HG02981 (cell line): ENCODE data around the gene KPNB1.

ENCODE experiments used
- ATAC-seq: cut with Tn5 transposase; IDR thresholded peaks from one replicate; pipeline ENCODE4 v1.9.1; 2021; ENCODE audit warnings: mild to moderate bottlenecking, moderate library complexity; ENCODE audit not compliant: unreplicated experiment

KPNB1 gene

GRCh38 chr17:47728214-47728877 is 78.6 kb downstream of the KPNB1 start:
- ATAC-seq, result no peak

DNA sequence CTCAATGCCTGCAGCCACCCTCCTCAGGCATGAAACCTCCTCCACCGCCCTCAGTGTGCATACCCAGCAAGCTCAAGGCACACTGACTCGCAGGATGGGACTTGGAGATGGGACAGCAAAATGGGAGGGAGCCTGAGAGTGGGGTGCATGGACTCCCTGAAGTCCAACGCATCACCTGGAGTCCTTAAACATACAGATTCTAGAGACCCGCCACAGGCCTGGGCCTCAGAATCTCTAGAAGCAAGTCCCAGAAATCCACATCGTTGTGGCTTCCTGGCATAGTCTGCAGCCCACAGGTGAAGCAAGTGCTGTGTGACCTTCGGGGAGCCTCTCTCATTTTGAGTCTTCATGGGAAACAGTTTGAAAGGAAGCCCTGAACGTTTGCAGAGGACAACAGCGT is 79.8 kb downstream of the KPNB1 start:
- no peak for ATAC-seq

GRCh38 chr17:47730681-47731080 is 81.0 kb downstream of the KPNB1 start:
- ATAC-seq, result no peak

GRCh38 chr17:47731396-47731795 is 81.7 kb downstream of the KPNB1 start:
- no peak for ATAC-seq

GRCh38 chr17:47732399-47733046 is 82.8 kb downstream of the KPNB1 start:
- no peak for ATAC-seq

DNA sequence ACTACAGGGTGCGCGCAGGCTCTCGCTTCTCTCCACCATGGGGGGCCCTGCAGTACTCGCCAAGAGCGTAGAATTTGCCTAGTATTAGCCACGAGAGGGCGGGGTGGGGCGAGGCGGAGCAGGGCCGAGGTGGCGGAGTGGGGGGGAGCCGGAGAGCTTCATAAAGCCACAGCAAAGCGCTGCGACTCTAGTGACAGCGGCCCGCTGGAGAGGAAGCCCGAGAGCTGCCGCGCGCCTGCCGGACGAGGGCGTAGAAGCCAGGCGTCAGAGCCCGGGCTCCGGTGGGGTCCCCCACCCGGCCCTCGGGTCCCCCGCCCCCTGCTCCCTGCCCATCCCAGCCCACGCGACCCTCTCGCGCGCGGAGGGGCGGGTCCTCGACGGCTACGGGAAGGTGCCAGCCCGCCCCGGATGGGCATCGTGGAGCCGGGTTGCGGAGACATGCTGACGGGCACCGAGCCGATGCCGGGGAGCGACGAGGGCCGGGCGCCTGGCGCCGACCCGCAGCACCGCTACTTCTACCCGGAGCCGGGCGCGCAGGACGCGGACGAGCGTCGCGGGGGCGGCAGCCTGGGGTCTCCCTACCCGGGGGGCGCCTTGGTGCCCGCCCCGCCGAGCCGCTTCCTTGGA is 83.4 kb downstream of the KPNB1 start, which contains the start of gene TBX21:
Gene TBX21, plus strand, starts transcription at position 190 of the 627 bp plus-strand sequence. Its CDS starts 219 bp downstream, at position 409.
- peak; percentile 64 for ATAC-seq

DNA sequence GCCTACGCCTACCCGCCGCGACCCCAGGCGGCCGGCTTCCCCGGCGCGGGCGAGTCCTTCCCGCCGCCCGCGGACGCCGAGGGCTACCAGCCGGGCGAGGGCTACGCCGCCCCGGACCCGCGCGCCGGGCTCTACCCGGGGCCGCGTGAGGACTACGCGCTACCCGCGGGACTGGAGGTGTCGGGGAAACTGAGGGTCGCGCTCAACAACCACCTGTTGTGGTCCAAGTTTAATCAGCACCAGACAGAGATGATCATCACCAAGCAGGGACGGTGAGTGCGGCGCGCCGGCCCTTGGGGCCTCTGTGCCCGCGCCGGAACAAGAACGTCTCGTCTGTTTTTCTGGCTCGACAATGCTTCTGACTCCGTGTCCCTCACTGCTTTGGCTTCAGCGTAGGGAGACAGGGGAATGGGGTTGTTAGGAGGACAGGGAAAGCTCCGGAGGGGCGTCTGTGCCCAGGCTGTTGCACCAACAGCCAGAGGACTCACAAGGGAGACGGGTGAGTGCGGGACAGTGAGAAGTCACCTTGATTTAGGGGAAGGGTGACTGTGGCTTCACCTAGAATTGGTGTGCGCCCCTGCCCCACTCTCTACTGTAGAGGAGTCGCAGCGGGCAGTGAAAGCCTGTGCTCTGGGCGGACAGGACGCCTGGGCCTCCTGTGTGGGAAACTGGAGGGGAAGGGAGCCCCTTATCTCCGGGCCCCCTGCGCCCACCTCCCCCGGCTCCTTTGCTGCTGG is 84.1 kb downstream of the KPNB1 start:
- ATAC-seq, result peak; percentile 10

- ATAC-seq, result no peak
Measured at GRCh38 chr17:47735139-47735464, 85.4 kb downstream of the KPNB1 start.
